Fibroblast of skin of right biceps (primary cell): Measurements from ENCODE around the gene SYMPK.

Source experiments
- DNase-seq: peaks from one replicate; pipeline ENCODE4 v3.0.0-alpha.2; 2013

SYMPK gene

DNA sequence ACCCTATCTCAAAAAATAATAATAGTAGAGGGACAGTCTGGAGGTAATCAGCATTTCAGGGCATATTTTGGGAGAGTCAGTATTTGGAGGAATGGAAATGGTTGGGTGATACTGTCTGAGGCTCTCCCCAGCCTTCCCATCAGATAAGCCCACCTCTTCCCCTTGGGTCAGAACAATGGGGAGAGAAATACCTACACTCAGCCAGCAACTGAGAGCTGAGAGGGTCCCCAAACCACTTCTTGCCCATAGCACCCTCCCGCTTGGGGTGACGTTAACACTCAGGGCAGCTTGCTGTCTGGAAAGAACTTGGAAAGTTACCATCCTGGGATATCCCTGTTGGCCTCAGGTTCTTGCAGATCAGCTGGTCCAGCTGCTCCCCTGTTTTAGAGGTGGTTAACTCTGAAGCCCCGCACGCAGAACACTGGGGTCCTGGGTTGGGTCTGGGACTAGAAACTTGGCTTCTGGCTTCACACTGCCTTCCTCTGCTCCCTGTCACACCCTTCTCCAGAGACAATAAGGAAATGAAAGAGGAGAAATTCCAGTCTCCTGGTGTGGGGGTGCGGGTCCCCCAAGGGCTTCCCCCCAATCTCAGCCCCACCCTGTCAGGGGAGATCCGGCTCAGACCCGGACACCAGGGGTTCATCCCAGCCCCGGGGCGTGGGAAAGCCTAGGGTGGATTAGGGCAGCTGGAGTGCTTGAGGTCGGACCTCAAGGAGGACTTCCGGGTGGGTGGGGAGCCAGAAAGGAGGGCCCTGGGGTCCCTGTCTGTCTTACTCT, 3.6 kb upstream of the SYMPK start:
- DNase-seq = no peak

- DNase-seq = no peak
Observed at GRCh38 chr19:45865269-45865948, 2.5 kb upstream of the SYMPK start.

DNA sequence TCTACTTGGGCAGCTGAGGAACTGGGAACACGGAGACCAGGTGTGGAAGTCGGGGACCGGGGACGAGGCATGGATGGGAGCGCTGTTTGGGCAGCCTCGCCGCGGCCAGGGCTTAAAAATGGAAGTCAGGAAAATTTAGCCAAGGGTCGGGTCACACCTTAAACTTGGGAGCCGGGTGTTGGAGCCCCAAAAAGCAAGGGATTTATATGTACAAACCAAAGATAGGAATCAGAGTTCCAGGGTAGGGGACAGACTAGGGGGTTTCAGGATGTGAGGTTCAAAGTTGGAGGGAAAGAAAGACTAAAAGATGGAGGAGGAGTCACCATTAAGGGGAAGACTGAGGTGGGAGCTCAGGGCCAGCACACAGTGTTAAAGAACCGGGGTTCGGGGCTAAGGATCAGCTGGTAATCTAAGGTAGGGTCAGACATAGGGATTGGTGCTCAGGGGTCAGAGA, 1.7 kb upstream of the SYMPK start:
- DNase-seq = no peak

DNA sequence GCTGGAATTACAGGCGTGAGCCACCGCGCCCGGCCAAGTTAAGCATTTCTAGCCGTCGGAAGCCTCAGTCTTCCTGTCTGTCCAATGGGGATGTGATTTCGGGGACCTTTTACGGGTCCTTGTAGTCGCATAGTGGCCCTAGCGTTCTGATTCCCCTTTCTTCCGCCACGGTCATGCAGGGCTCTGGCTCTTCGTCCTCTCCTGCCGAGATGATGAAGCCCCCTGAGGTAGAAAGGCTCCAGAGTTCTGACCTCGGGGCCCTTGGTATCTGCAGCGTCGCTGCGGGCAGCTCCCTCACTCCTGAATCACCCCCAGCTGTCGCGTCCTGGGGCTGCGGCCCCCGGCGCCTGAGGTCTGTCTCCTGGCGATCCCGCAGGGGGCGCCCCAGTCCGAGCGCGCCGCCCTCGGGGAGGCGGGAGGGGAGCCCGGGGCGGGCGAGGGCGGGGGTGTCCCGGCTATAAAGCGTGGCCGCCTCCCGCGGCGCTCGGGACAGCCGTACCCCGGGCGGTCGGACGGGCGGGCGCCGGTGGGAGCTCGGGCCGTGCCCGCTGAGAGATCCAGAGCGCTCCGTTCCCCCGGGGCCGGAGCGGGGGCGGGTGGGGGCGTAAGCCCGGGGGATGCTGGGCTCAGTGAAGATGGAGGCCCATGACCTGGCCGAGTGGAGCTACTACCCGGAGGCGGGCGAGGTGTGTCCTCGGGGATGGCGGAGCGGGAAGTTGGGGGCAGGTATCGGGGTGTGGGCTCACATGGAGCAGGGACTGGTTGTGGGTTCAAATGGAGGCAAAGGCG, 1.1 kb upstream of the SYMPK start, which contains the start of gene FOXA3:
Gene FOXA3 (plus strand): TSS at position 487 of the 789 bp plus-strand sequence. CDS start 131 bp downstream, at position 618.
- peak; percentile 51 for DNase-seq

GRCh38 chr19:45863335-45863839, 440 bp upstream of the SYMPK start:
- no peak for DNase-seq

GRCh38 chr19:45862271-45862563, 730 bp downstream of the SYMPK start:
- DNase-seq = no peak

DNA sequence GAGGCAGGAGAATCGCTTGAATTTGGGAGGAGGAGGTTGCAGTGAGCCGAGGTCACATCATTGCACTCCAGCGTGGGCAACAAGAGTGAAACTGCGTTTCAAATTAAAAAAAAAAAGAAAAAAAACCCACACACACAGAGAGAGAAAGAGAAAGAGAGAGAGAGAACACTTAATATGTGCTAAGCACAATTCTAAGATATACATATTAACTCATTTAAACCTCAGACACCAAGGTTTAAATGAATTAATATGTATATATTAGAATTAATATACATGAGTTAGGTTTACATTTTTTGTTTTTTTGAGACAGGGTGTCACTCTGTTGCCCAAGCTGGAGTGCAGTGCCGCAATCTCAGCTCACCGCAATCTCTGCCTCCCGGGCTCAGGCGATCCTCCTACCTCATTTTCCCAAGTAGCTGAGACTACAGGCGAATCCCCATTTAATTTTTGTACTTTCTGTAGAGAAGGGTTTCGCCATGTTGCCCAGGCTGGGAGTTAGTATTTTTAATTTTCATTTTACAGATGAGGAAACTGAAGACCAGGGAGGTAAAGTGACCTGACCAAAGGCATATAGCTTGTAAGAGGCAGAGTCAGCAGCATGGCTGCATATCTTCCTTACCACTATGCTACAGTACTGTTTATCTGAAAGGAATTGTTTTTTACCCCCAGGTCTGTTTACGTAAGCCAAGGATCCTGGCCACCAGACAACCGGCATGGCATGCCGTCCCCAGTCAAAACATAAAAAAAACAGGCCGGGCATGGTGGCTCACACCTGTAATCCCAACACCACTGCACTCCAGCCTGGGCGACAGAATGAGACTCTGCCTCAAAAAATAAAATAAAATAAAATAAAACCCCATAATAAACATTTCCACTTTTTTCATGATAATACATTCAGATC, 2.3 kb downstream of the SYMPK start:
- no peak for DNase-seq

DNA sequence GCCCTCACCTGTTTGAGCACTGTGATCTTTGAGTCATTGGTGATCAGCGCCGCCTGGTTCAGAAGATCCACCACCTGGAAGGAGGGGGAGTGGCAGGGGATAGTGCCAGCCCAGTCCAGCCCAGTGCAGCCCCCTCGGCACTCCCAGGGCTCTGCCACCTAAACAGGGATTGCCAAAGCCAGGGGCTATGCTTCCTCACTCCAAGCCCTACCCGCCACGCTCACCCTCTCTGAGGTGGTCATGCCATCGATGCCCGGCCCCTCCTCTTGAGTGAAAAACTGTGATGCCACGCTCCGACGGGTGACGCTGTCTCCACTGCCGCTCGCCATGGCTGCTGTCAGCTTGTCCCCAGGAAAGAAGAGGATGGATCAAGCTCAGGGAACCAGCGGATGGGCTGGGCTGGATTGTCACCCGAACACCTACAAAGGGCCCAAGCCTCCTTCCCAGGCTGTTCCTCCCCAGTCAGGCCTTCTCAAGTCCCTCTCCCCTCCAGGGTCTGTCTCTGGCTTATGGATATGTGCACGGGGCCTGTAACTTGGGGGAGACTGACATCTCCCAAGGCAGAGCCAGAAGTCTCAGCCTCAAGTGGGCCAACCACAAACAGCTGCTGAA, 8.7 kb downstream of the SYMPK start:
- DNase-seq = no peak

DNA sequence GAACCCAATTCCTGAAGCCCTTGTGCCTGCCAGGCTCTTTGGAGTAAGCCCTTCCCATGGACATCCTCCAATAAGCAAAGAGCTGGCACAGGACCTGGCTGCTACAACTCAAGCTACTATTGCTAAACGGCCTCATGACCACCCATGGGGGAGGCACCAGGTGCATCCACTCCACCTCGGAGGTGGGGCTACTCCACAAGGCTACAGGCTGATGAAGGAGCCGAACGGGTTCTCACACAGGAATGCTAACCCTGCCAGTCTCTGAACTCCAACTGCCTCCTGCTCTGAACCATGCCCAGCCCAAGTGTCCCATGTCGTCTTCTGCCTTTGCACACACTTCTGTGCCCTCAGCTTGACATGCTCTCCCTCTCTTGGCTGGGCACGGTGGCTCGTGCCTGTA, 10.0 kb downstream of the SYMPK start:
- DNase-seq = no peak

DNA sequence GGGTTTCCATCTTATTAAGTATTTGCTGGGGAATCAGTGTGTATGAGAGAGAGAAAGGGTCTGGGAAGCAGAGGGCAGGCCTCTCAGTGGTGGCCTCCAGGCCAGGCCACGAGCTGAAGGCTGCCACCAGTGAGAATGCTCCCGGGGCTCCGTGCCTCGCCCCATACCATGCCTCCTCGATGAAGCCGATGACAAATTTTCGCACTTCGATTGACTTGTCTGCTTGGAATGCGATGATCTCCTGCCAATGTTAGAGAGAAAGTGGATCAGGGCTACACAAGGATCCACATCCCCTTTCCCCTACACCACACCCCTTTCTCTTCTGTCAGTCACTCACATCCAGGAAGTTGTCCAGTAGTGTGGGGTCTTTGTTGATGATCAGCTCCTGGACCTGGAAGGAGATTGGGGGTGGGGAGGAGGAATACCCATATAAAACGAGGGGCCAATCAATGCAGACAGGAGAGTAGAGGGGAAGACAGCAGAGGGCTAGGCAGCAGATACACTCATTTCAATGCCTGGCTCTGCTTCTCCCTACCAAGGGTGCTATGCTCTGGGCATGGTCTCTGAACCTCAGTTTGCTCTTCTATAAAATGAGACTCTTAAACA, 10.7 kb downstream of the SYMPK start:
- peak; percentile 54 for DNase-seq

DNA sequence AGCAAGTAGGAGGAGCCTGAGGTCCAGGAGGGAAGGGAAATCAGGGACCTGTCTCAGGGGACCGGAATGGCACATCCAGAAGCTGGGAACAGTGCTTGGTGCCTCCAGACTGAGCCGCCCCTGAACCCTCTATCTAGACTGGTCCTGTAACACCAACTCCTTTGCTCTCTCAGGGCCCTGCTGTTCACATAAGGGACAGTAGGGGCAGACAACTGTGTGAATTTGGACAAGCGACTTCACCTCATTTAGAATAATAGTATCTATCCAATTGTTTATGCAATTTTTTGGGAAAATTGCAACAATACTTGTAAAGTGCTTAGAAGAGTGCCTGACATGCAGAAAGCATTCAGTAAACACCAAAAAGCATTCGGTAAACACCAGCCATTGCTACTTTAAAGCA, 14.0 kb downstream of the SYMPK start:
- DNase-seq = no peak

DNA sequence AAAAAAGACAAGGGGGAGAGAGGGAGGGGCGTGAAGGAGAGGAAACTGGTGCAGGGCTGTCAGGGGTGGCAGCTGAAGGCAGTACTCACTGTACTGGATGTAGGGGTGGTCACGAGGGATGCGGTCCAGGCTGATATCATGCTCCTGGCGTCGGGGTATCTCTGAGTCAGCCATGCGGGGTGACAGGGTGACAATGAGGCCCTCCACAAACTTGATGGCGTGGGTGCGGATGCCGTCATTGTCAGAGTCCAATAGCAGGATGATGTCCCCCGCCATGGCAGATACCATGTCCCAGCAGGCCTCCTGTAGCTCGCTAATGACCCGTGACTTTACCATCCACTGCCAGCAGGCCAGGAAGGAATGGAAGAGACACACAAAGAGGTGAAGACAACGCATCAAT, 15.3 kb downstream of the SYMPK start:
- no peak for DNase-seq

GRCh38 chr19:45842198-45842597, 20.7 kb downstream of the SYMPK start:
- no peak for DNase-seq

DNA sequence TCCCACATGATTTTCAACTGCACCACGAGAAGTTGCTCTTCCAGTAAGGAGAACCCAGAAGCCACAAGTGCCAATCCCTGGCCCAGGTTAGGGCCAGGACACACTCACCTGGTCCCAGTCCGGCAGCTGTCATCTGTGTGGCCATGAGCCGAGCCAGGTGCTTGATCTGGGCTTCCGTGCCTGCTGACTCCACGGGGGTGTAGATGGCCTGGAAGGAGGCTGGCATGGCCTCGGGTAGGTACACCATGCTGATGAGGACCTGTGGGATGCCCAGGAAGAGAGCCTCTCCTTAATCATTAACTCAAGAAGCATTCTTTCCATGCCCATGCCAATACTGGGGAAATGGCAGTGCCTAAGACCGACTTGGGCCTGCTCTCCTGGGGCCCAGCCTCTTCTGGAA, 28.0 kb downstream of the SYMPK start:
- DNase-seq = no peak

GRCh38 chr19:45828945-45829344, 34.0 kb downstream of the SYMPK start:
- DNase-seq = no peak

DNA sequence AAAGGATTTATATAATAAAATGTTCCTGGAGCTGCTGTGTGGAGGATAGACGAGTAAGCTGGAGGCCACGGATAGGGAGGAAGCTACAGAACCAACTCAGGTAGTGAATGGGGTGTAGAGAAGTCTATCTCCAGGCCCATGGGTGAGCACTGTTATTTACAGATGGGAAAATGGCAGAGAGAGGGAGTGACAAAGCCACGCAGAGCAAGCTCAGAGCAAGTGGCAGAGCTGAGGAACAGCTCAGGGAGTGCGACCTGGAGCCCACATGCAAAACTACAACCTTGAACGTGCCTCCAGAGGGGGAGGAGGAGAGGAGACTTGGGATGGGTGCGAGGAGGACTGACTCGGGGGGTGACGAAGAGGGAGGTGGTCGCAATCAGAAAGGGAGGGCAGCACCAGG, 34.4 kb downstream of the SYMPK start:
- DNase-seq = no peak

- DNase-seq = no peak
Observed at GRCh38 chr19:45827459-45828093, 35.4 kb downstream of the SYMPK start.

GRCh38 chr19:45826934-45827333, 36.0 kb downstream of the SYMPK start:
- DNase-seq = no peak

DNA sequence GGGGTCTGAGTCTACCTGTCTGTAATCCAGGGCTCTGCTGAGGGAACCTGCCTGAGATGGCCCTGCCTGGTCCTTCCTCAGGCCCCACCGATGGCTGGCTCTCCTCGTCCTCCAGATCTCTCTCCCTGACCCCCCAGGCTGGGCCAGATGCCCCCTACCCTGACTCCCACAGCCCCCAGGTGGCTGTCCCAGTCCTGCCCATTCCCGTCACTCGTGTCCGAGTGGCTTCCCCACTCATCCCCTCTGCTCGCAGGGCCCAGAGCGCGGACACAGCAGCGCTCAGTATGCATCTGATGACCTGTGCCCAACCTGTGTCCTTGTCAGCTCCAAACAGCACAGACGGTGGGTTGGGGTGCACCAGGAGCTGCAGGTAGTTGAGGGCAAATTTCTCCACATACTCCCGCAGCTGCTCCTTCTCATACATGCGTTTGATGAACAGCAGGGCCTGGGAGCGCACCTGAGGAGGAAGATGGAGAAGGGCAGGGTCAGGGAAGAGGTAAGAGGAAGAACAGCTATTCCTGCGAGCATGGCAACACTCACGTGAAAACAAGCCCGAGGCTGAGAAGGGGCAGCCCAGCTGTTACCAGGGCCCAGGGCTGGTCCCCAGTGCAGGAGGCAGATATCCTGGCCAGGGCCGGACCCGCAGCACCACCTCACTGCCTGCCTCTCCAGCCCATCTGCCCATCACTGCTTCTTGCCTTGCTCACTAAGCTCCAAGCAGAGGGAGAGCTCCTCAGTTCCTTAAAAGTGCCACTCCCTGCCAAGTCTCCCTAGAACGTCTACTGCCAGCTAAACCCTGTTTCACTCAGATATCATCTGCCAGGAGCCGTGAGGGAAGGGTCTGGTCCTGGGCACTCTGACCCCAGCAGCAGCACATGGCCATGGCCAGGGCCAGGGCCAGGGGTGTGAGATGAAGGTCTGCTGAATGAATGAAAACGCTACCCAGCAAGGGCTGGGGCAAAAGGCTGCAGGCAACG, 36.7 kb downstream of the SYMPK start:
- no peak for DNase-seq

GRCh38 chr19:45825263-45825605, 37.7 kb downstream of the SYMPK start:
- no peak for DNase-seq
